SK-N-SH (cell line): ENCODE results near the gene PAIP1. TPM values are rescaled to one million over a fixed set of nuclear protein-coding genes. Genes with fewer than 3 reads are reported as not detected.

ENCODE experiments used
- CTCF ChIA-PET: fragments of 300-600, 350-600 bp; formaldehyde crosslinking; extraction: SDS; loops from one replicate; lab custom pipeline; 2021; lab: Yijun Ruan, JAX
- POLR2A ChIA-PET: fragments of 350-600 bp; sonication (Branson Sonifier 250); formaldehyde crosslinking; extraction: SDS; loops from one replicate; lab custom pipeline; 2020; ENCODE audit warnings: antibody characterized with exemption, inconsistent platforms; lab: Yijun Ruan, JAX
- DNase-seq: peaks from one replicate; pipeline ENCODE4 v3.0.0; 2012
- H2AFZ ChIP-seq: fragments of 200-600 bp; sonication (generic); 2 replicates; pipeline ENCODE4 v1.8.1; 2016; ENCODE audit warnings: antibody characterized with exemption, mild to moderate bottlenecking, low read depth
- H3F3A ChIP-seq: fragments of 200-600 bp; sonication (generic); replicated peaks from 2 replicates; pipeline ENCODE3; 2016; ENCODE audit warnings: antibody characterized with exemption, mild to moderate bottlenecking; ENCODE audit not compliant: insufficient read depth
- H3K27ac ChIP-seq, 2 experiments: fragments of 200-500 bp in 1 of 2; fragments of 200-600 bp in 1 of 2; sonication (Bioruptor generic) in 1 of 2; sonication (generic), shearing (Covaris generic) in 1 of 2; 2 replicates each; pipeline versions ENCODE4 v1.5.1 to v1.6.1; 2014 to 2016; ENCODE audit warnings: low read depth in 2 of 2, inconsistent platforms in 1 of 2, low read length in 1 of 2, mild to moderate bottlenecking in 1 of 2, mixed read lengths in 1 of 2
- H3K27me3 ChIP-seq: fragments of 200-600 bp; sonication (generic), shearing (Covaris generic); 2 replicates; pipeline ENCODE4 v1.6.1; 2016; ENCODE audit warnings: mixed run types; ENCODE audit not compliant: insufficient read depth
- H3K36me3 ChIP-seq, 2 experiments: fragments of 200-500 bp in 1 of 2; fragments of 200-600 bp in 1 of 2; sonication (Bioruptor generic) in 1 of 2; sonication (generic) in 1 of 2; replicated peaks in 1 of 2; 2 replicates each; pipeline versions ENCODE3 to v1.5.1; 2014 to 2016; ENCODE audit warnings: low read length in 1 of 2, mild to moderate bottlenecking in 1 of 2; ENCODE audit not compliant: insufficient read depth in 2 of 2, control insufficient read depth in 1 of 2
- H3K4me1 ChIP-seq, 2 experiments: fragments of 200-500 bp in 1 of 2; fragments of 200-600 bp in 1 of 2; sonication (Bioruptor generic) in 1 of 2; sonication (generic), shearing (Covaris generic) in 1 of 2; 2 replicates each; pipeline versions ENCODE4 v1.5.1 to v1.6.1; 2014 to 2016; ENCODE audit warnings: low read depth in 1 of 2, low read length in 1 of 2, mixed run types in 1 of 2; ENCODE audit not compliant: insufficient read depth in 2 of 2, control insufficient read depth in 1 of 2
- H3K4me2 ChIP-seq: fragments of 200-600 bp; sonication (generic), shearing (Covaris generic); 2 replicates; pipeline ENCODE4 v1.6.1; 2017; ENCODE audit warnings: mixed run types
- H3K4me3 ChIP-seq, 2 experiments: fragments of 200-500 bp in 1 of 2; fragments of 200-600 bp in 1 of 2; sonication (Bioruptor generic) in 1 of 2; sonication (generic), shearing (Covaris generic) in 1 of 2; 2 replicates each; pipeline versions ENCODE4 v1.5.1 to v1.8.1; 2014 to 2016; ENCODE audit warnings: low read depth in 2 of 2, inconsistent platforms in 1 of 2, low read length in 1 of 2, mild to moderate bottlenecking in 1 of 2, mixed read lengths in 1 of 2, moderate library complexity in 1 of 2
- H3K79me2 ChIP-seq: fragments of 200-600 bp; sonication (generic); 2 replicates; pipeline ENCODE4 v1.8.1; 2017; ENCODE audit warnings: mild to moderate bottlenecking; ENCODE audit not compliant: insufficient read depth
- H3K9ac ChIP-seq: fragments of 200-600 bp; sonication (generic); 2 replicates; pipeline ENCODE4 v1.6.1; 2017; ENCODE audit warnings: mixed run types
- H3K9me2 ChIP-seq: fragments of 200-600 bp; sonication (generic); 2 replicates; pipeline ENCODE4 v1.6.1; 2017; ENCODE audit warnings: mixed run types
- H3K9me3 ChIP-seq: fragments of 200-600 bp; sonication (generic); 2 replicates; pipeline ENCODE4 v1.6.1; 2017; ENCODE audit warnings: mixed run types, mild to moderate bottlenecking, moderate library complexity
- H4K20me1 ChIP-seq: fragments of 200-600 bp; sonication (generic); 2 replicates; pipeline ENCODE4 v1.6.1; 2017; ENCODE audit warnings: mild to moderate bottlenecking, mixed run types; ENCODE audit not compliant: insufficient read depth
- EZH2phosphoT487 ChIP-seq: fragments of 200-600 bp; sonication (generic); IDR thresholded peaks from 2 replicates; pipeline ENCODE4 v1.6.1; 2017; ENCODE audit warnings: low read depth, mixed run types, mild to moderate bottlenecking, antibody characterized with exemption, moderate library complexity, borderline replicate concordance
- FOSL2 ChIP-seq: IDR thresholded peaks from 2 replicates; pipeline ENCODE4 v1.4.0; 2012; ENCODE audit warnings: low read depth, mild to moderate bottlenecking, moderate library complexity, borderline replicate concordance
- FOXJ3 ChIP-seq: sonication (generic); formaldehyde crosslinking; IDR thresholded peaks from 2 replicates; pipeline ENCODE4 v1.5.1; 2020; ENCODE audit warnings: mild to moderate bottlenecking, missing genetic modification reagents
- FOXM1 ChIP-seq: IDR thresholded peaks from 2 replicates; pipeline ENCODE4 v1.4.0; 2012; ENCODE audit warnings: low read depth, mild to moderate bottlenecking
- GABPA ChIP-seq: IDR thresholded peaks from 2 replicates; pipeline ENCODE4 v1.4.0; 2012; ENCODE audit warnings: low read depth, mild to moderate bottlenecking
- JUND ChIP-seq: IDR thresholded peaks from 2 replicates; pipeline ENCODE4 v1.4.0; 2012
- MXI1 ChIP-seq: IDR thresholded peaks from 2 replicates; pipeline ENCODE4 v1.6.1; 2012; ENCODE audit warnings: mild to moderate bottlenecking, low read depth, low read length, improper control_type of control experiment
- NFIC ChIP-seq: IDR thresholded peaks from 2 replicates; pipeline ENCODE4 v1.4.0; 2012; ENCODE audit warnings: borderline replicate concordance
- NRF1 ChIP-seq: IDR thresholded peaks from 2 replicates; pipeline ENCODE4 v1.6.1; 2012; ENCODE audit warnings: low read depth, mild to moderate bottlenecking, low read length
- RAD21 ChIP-seq: IDR thresholded peaks from 2 replicates; pipeline ENCODE4 v1.6.1; 2012; ENCODE audit warnings: mild to moderate bottlenecking, low read length
- RCOR1 ChIP-seq: fragments of 150-350 bp; IDR thresholded peaks from 2 replicates; pipeline ENCODE4 v1.6.1; 2017; ENCODE audit warnings: antibody characterized with exemption, low read length
- SIN3A ChIP-seq: IDR thresholded peaks from 2 replicates; pipeline ENCODE4 v1.6.1; 2012; ENCODE audit warnings: low read depth, mild to moderate bottlenecking, low read length, moderate library complexity, borderline replicate concordance
- TAF1 ChIP-seq: IDR thresholded peaks from 2 replicates; pipeline ENCODE4 v1.6.1; 2012; ENCODE audit warnings: low read depth, mild to moderate bottlenecking, low read length, moderate library complexity, borderline replicate concordance
- TCF12 ChIP-seq: IDR thresholded peaks from 2 replicates; pipeline ENCODE4 v1.4.0; 2012
- WGBS: methylation state at CpG from one replicate; pipeline ENCODE4 v1.1.6; 2017; ENCODE audit warnings: low lambda C conversion rate; 5-methylcytosine and 5-hydroxymethylcytosine counted together
- polyA plus RNA-seq, 3 experiments: library from polyadenylated mRNA; depleted of rRNA; stranded (reverse); fragments of >200 nt; gene quantifications; 2 replicates each; pipeline ENCODE4 v1.2.3, GENCODE V29; 2012
- TF ChIP-seq, protein P1 (sequence below): IDR thresholded peaks from 2 replicates; pipeline ENCODE4 v1.4.0; 2012; ENCODE audit warnings: low read depth, borderline replicate concordance
- TF ChIP-seq, protein P2 (sequence below): fragments of 150-350 bp; IDR thresholded peaks from 2 replicates; pipeline ENCODE4 v1.6.1; 2017; ENCODE audit warnings: antibody characterized with exemption, low read length, low read depth, borderline replicate concordance
- TF ChIP-seq, protein P3 (sequence below): IDR thresholded peaks from 2 replicates; pipeline ENCODE4; 2012

PAIP1 gene
- polyA plus RNA-seq, 1 of the 3 experiments (the other 2 are of a cell fraction): 70.0 TPM

DNA sequence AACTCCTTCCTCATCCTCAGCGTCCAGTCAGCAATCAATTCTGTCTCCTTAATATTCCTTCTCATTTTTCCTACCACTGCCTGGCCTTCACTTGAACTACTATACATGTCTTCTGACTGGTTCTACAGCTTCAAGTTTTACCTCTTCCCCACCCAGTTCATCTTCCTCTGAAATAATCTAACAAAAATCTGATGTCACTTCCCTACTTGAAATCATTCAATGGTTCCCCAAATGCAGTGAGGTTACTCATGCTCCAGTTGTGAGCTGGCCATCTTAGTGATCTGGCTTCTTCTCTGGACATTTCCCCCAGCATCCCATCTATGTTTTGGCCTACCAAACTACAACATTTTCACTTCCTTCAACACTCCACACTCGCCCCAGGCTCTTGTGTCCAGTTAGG lies 58.3 kb downstream of the PAIP1 start (continued):
- TF ChIP-seq, protein P1, sequence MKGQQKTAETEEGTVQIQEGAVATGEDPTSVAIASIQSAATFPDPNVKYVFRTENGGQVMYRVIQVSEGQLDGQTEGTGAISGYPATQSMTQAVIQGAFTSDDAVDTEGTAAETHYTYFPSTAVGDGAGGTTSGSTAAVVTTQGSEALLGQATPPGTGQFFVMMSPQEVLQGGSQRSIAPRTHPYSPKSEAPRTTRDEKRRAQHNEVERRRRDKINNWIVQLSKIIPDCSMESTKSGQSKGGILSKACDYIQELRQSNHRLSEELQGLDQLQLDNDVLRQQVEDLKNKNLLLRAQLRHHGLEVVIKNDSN: no peak
- TF ChIP-seq MXI1 (no peak), GABPA (no peak), TAF1 (no peak), FOSL2 (no peak), FOXM1 (no peak), RCOR1 (no peak)
- TF ChIP-seq, protein P2, sequence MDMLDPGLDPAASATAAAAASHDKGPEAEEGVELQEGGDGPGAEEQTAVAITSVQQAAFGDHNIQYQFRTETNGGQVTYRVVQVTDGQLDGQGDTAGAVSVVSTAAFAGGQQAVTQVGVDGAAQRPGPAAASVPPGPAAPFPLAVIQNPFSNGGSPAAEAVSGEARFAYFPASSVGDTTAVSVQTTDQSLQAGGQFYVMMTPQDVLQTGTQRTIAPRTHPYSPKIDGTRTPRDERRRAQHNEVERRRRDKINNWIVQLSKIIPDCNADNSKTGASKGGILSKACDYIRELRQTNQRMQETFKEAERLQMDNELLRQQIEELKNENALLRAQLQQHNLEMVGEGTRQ: no peak
- TF ChIP-seq, all 33 proteins: peak for 0

DNA sequence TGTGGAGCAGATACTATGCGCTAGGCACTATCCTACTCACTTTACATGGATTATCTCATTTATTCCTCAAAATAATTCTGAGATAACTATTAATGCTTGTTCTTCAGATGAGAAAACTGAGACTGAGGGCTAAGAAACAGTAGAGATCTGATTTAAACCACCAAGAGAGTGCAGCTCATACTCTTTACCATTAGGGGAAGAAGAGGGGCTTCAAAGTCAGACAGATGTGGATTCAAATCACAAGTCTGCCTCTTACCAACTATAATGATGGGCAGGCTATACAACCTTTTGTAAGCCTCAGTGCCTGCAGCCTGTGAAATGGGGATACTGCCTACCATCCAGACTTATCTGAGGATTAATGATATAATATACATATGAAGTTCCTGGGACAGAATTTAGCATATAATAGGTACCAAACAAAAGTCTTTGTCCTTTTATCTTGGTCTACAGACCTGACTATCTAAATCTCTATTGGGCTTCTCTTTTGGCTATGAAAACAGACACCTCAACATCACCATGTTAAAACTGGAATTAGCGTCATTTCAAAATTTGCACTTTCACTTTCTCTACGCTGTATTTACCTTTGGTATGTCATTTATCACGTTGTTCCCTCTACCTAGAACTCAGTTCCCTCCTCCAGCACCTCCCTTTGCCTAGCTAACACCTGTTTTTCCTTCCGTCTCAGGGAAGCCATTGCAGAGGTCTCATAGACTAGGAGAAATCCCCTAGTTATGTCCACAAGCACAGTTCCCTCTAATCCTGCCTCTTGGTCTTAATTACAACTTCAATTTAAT lies 59.4 kb downstream of the PAIP1 start:
- peaks cover 11 to 15% of the 10 kb centered on the region in 2 experiments for H3K36me3 ChIP-seq
- no peaks in the 10 kb centered on the region for H3K27me3 ChIP-seq
- no peak for DNase-seq
- no peak overlapping the region for H3K4me3 ChIP-seq
- H3K79me2 ChIP-seq: no peaks in the 10 kb centered on the region
- no peaks in the 10 kb centered on the region for H3K9me3 ChIP-seq
- no peaks in the 10 kb centered on the region for H3K9me2 ChIP-seq
- no peaks in the 10 kb centered on the region for H4K20me1 ChIP-seq
- H3F3A ChIP-seq: no peaks in the 10 kb centered on the region
- ChIA-PET POLR2A (no interaction called here), CTCF (interaction anchor here (1.6 kb wide), 1 partner anchor 13 kb away, joined by 9 read pairs; the partner anchor contains the start of gene TMEM267)
- WGBS: 93% methylated on average over 5 of the region's 5 CpGs
- no peak overlapping the region for H2AFZ ChIP-seq
- H3K9ac ChIP-seq: no peak overlapping the region
- no peak overlapping the region for H3K4me2 ChIP-seq
- no peaks in the 10 kb centered on the region for H3K4me1 ChIP-seq
- TF ChIP-seq SIN3A: no peak
- no peak for TF ChIP-seq NFIC
- no peak for TF ChIP-seq RAD21
- no peak overlapping the region for H3K27ac ChIP-seq

DNA sequence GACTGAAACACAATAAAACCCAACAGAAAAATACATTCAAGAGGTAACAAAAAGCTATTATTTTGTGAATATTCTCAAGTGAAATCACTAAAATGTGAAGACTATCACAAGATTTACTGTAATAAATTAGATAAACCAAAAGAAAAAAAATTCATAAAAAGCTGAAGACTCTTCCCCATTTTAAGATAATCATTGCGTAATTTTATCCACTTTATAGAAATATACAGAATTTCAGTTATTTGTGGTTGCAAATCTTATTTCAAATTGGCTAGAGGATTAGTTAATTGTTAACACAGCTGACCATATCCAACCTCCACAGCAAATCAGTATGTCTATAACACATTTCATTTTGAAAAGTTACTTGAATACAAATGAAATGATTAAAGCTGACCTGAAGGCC lies 65.6 kb downstream of the PAIP1 start:
- CTCF ChIA-PET: interaction anchor here (1.5 kb wide), 1 partner anchor 15 kb away, joined by 4 read pairs; no protein-coding TSS in a partner anchor
- H3K36me3 ChIP-seq: peaks cover 26 to 45% of the 10 kb centered on the region in 2 experiments
- H3K27ac ChIP-seq: no peak overlapping the region
- DNase-seq: no peak
- no peak overlapping the region for H3K9ac ChIP-seq
- H3K9me3 ChIP-seq: no peaks in the 10 kb centered on the region
- H4K20me1 ChIP-seq: no peaks in the 10 kb centered on the region
- H3K9me2 ChIP-seq: no peaks in the 10 kb centered on the region
- no peak overlapping the region for H3K4me3 ChIP-seq
- no peak overlapping the region for H3K4me2 ChIP-seq
- TF ChIP-seq EZH2phosphoT487: no peak
- TF ChIP-seq GABPA: no peak
- TF ChIP-seq JUND: no peak
- TF ChIP-seq TCF12: no peak
- no peak for TF ChIP-seq TAF1
- no peak for TF ChIP-seq NRF1
- TF ChIP-seq NFIC: no peak
- TF ChIP-seq MXI1: no peak
- no peak for TF ChIP-seq FOXJ3 (CRISPR knock-in tag)
- TF ChIP-seq, protein P1: no peak
- TF ChIP-seq, protein P3, sequence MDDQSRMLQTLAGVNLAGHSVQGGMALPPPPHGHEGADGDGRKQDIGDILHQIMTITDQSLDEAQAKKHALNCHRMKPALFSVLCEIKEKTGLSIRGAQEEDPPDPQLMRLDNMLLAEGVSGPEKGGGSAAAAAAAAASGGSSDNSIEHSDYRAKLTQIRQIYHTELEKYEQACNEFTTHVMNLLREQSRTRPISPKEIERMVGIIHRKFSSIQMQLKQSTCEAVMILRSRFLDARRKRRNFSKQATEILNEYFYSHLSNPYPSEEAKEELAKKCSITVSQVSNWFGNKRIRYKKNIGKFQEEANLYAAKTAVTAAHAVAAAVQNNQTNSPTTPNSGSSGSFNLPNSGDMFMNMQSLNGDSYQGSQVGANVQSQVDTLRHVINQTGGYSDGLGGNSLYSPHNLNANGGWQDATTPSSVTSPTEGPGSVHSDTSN: no peak
- H3K79me2 ChIP-seq: no peaks in the 10 kb centered on the region
- POLR2A ChIA-PET: no interaction called here
- H3K27me3 ChIP-seq: no peaks in the 10 kb centered on the region
- H3F3A ChIP-seq: no peaks in the 10 kb centered on the region
- 95% methylated on average over 1 of the region's 1 CpG for WGBS
- H2AFZ ChIP-seq: no peak overlapping the region
- no peaks in the 10 kb centered on the region for H3K4me1 ChIP-seq
